ENCODE data around the gene ZNF12. TPM values are rescaled to one million over a fixed set of nuclear protein-coding genes. Genes with fewer than 3 reads are reported as not detected.

The ZNF12 gene
- 14.1 and 19.8 TPM in 2 replicates for total RNA-seq

GRCh38 chr7:6706666-6707407 is at the start of gene ZNF12:
ZNF12 (minus strand) TSS chr7:6706947; CDS start chr7:6705173, 1,774 bp downstream.

DNA sequence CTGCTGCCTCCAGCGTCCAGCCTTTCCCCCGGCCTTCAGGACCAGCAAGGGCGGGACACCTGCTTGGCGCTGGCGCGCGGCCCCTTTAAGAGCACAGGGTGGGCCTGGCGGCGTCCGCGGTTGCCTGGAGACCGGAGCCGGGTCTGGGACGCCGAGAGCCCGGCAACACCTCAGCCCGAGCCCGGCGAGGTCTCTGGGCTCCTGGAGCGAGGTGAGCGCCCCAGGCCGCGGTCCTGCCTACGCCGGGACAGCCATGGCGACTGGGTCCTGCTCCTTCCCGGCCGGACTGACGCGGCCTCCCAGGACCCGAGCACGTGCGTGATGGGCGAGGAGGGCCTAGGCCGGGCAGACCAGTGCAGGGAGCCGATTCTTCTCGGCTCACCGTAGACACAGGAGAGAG is 47.2 kb upstream of the ZNF12 start, which contains the start of gene RSPH10B2:
Gene RSPH10B2 (plus strand): TSS at position 140 of the 400 bp plus-strand sequence. CDS start 3,575 bp downstream, outside the sequence.

Other genes starting within 250 kb of the ZNF12 start
- 198 and 232 TPM in 2 replicates for gene KDELR2, start 222.8 kb downstream of the ZNF12 start, total RNA-seq
- not detected in 2 replicates for gene GRID2IP, start 155.5 kb downstream of the ZNF12 start, total RNA-seq
- 71.3 and 80.6 TPM in 2 replicates for gene ZDHHC4, start 129.5 kb downstream of the ZNF12 start, total RNA-seq
- gene INTS15, start 116.9 kb downstream of the ZNF12 start, total RNA-seq, result 7.1 and 10.4 TPM in 2 replicates
- 0.57 and 1.8 TPM in 2 replicates for gene ZNF853, start 91.3 kb downstream of the ZNF12 start, total RNA-seq
- gene ZNF316, start 69.6 kb downstream of the ZNF12 start, total RNA-seq, result 6.8 and 10.4 TPM in 2 replicates
- gene RSPH10B2, start 47.2 kb upstream of the ZNF12 start, total RNA-seq, result 0.14 and 0.37 TPM in 2 replicates
- 43.9 and 50.2 TPM in 2 replicates for gene CCZ1B, start 119.3 kb upstream of the ZNF12 start, total RNA-seq

All from smooth muscle cell of bladder (primary cell).